ENCODE data around the gene ZNF253. TPM values are rescaled to one million over a fixed set of nuclear protein-coding genes. Genes with fewer than 3 reads are reported as not detected.

The ZNF253 gene
- total and polyA plus RNA-seq, 12 donors, result 2.4 to 13.0 (median 8.1) TPM

DNA sequence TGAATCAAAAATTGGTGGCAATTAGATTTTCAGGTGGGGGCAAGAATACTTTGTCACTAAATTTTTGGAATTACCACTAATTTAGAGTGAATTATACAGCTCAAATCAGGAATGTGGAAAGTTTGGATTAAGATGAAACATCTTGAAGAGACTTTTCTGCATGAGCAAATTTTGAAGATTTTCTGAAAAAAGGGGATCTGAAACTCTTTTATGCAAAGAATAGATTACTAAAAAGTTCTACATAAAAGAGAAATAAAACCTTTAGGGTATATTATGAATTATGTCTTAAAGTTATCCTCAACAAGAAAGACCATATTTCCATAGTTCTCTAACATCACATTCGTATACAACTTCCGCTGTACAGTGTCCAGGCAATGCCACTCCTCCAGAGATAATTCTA is 71.7 kb downstream of the ZNF253 start:
- no peak overlapping the region for H3K27ac ChIP-seq
- DNase-seq, result no peak
- intact Hi-C loops (cut with DNase I), result loop anchor here in 1 of 10 donors (10.0 kb wide), 1 partner anchor 403 kb away; the partner anchor contains the start of gene CILP2
- peaks cover 0 to 25% (median 8%) of the 10 kb centered on the region in 9 donors for H3K36me3 ChIP-seq
- H3K4me3 ChIP-seq, result no peak overlapping the region
- peaks cover 0 to 100% (median 33%) of the 10 kb centered on the region in 11 donors for H3K9me3 ChIP-seq
- no peak for ATAC-seq
- TF ChIP-seq, protein P1, sequence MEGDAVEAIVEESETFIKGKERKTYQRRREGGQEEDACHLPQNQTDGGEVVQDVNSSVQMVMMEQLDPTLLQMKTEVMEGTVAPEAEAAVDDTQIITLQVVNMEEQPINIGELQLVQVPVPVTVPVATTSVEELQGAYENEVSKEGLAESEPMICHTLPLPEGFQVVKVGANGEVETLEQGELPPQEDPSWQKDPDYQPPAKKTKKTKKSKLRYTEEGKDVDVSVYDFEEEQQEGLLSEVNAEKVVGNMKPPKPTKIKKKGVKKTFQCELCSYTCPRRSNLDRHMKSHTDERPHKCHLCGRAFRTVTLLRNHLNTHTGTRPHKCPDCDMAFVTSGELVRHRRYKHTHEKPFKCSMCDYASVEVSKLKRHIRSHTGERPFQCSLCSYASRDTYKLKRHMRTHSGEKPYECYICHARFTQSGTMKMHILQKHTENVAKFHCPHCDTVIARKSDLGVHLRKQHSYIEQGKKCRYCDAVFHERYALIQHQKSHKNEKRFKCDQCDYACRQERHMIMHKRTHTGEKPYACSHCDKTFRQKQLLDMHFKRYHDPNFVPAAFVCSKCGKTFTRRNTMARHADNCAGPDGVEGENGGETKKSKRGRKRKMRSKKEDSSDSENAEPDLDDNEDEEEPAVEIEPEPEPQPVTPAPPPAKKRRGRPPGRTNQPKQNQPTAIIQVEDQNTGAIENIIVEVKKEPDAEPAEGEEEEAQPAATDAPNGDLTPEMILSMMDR (IDR thresholded peaks at IDR 0.05), result no peak
- 96% methylated on average over 2 of the region's 2 CpGs for WGBS, 2 donors
- H3K4me1 ChIP-seq, result no peaks in the 10 kb centered on the region
- H3K27me3 ChIP-seq, result no peaks in the 10 kb centered on the region

DNA sequence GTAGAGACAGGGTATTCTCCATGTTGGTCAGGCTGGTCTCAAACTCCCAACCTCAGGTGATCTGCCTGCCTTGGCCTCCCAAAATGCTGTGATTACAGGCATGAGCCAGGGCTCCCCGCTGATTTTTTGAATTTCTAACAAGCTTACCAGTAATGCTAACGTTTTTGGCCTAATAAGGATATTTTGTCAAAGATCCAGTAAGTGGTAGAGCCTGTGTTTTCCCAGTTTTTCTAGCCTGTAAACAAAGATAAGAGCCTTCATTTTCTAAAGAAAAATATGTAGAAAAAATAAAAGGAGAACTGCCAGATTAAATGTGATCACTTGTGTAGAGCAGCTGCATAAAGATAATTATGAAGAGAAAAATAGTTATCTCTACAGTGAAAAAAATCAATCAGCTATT is 72.8 kb downstream of the ZNF253 start:
- Histone ChIP-seq H3K36me3 (peaks cover 0 to 14% (median 4%) of the 10 kb centered on the region in 9 donors), H3K27ac (no peak overlapping the region), H3K4me3 (no peak overlapping the region), H3K4me1 (no peaks in the 10 kb centered on the region), H3K27me3 (no peaks in the 10 kb centered on the region), H3K9me3 (peaks cover 0 to 99% (median 27%) of the 10 kb centered on the region in 11 donors)
- ATAC-seq (no peak), DNase-seq (no peak)
- WGBS, 2 donors, result 17 to 31% methylated on average over 2 of the region's 2 CpGs
- intact Hi-C loops (cut with DNase I), result loop anchor here in 1 of 10 donors (10.0 kb wide), 1 partner anchor 404 kb away; the partner anchor contains the start of gene CILP2
- TF ChIP-seq, protein P1 (IDR thresholded peaks at IDR 0.05), result no peak

DNA sequence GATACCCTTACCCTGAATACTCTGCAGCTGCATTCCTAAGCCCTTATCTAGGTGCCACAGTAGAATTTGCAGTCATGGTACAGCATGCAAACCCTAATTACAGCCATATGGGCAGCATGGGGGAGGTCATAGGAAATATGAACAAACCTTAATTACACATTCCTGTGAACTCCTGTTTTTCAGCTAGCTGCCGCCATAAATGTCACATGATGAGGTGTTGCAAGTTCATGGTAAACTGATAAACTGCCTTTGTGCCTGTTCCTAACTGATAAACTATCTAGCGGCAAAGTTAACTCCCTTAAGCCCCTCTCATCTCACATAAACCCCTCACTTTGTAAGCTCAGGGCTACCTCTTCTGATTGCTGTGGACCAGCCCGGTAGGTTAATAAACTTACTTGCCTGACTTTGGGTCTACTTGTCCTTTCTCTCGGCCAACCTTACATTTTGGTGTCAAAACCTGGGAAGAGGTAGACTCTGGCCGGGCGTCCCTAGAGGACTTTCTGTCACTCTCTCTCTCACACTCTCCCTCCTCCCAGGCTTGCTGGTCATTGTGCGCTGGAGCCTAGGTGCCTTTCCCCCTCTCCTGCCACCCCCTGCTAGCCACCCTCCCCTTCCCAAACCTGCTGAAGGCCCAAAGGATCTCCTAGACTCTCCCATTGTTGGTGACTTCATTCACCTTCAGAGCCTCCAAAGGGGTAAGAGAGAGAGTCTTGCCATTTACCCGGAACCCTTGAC is 78.3 kb downstream of the ZNF253 start:
- intact Hi-C loops (cut with DNase I), result no loop called here
- no peak overlapping the region for H3K4me3 ChIP-seq
- no peak for ATAC-seq

More for the DNA sequence above, 78.3 kb downstream of the ZNF253 start:
- TF ChIP-seq, protein P1 (IDR thresholded peaks at IDR 0.05), result no peak
- Histone ChIP-seq H3K27me3 (peaks cover 0 to 19% (median 7%) of the 10 kb centered on the region in 7 donors), H3K4me1 (no peaks in the 10 kb centered on the region), H3K9me3 (peaks cover 0 to 67% (median 0%) of the 10 kb centered on the region in 11 donors), H3K36me3 (no peaks in the 10 kb centered on the region), H3K27ac (no peak overlapping the region)
- 77 to 84% methylated on average over 8 of the region's 8 CpGs for WGBS, 2 donors
- no peak for DNase-seq

Other genes starting within 250 kb of the ZNF253 start
- 1 to 10 TPM in 1 of 10 donors, under 1 TPM in 2, not detected in 7; 0.25 to 1.2 (median 0.36) TPM for gene PBX4, start 247.2 kb upstream of the ZNF253 start, total RNA-seq
- under 1 TPM; 0.06 to 0.51 TPM for gene PBX4, start 247.2 kb upstream of the ZNF253 start, polyA plus RNA-seq
- gene LPAR2, start 237.7 kb upstream of the ZNF253 start, total RNA-seq, result 1 to 10 TPM in 3 of 10 donors, under 1 TPM in 6, not detected in 1; 0.25 to 1.9 (median 0.94) TPM
- gene LPAR2, start 237.7 kb upstream of the ZNF253 start, polyA plus RNA-seq, result 1 to 10 TPM in 1 of 2 donors, under 1 TPM in 1; 0.52 to 1.2 TPM
- 10 to 100 TPM in 1 of 10 donors, 1 to 10 TPM in 9; 1.4 to 11.8 (median 2.4) TPM for gene GMIP, start 222.2 kb upstream of the ZNF253 start, total RNA-seq
- 1 to 10 TPM; 1.6 to 2.5 TPM for gene GMIP, start 222.2 kb upstream of the ZNF253 start, polyA plus RNA-seq
- gene ATP13A1, start 202.2 kb upstream of the ZNF253 start, total RNA-seq, result 10 to 100 TPM; 12.3 to 28.2 (median 18.4) TPM
- 10 to 100 TPM; 23.2 to 34.5 TPM for gene ATP13A1, start 202.2 kb upstream of the ZNF253 start, polyA plus RNA-seq
- gene ZNF101, start 197.0 kb upstream of the ZNF253 start, total RNA-seq, result 1 to 10 TPM; 2.5 to 5.7 (median 3.8) TPM
- gene ZNF101, start 197.0 kb upstream of the ZNF253 start, polyA plus RNA-seq, result 1 to 10 TPM; 3.1 to 6.9 TPM
- 1 to 10 TPM; 2.8 to 6.6 (median 4.1) TPM for gene ZNF14, start 132.8 kb upstream of the ZNF253 start, total RNA-seq
- gene ZNF14, start 132.8 kb upstream of the ZNF253 start, polyA plus RNA-seq, result 1 to 10 TPM; 1.8 to 3.8 TPM
- gene ZNF506, start 44.1 kb upstream of the ZNF253 start, total RNA-seq, result 10 to 100 TPM; 11.1 to 17.0 (median 13.4) TPM
- gene ZNF506, start 44.1 kb upstream of the ZNF253 start, polyA plus RNA-seq, result 1 to 10 TPM; 3.3 to 8.6 TPM
- 1 to 10 TPM; 1.1 to 3.3 (median 1.9) TPM for gene ZNF93, start 35.1 kb downstream of the ZNF253 start, total RNA-seq
- 1 to 10 TPM; 1.1 to 2.6 TPM for gene ZNF93, start 35.1 kb downstream of the ZNF253 start, polyA plus RNA-seq
- 1 to 10 TPM; 1.9 to 8.8 (median 4.8) TPM for gene ZNF682, start 173.6 kb downstream of the ZNF253 start, total RNA-seq
- gene ZNF682, start 173.6 kb downstream of the ZNF253 start, polyA plus RNA-seq, result 10 to 100 TPM in 1 of 2 donors, 1 to 10 TPM in 1; 2.7 to 31.8 TPM
- gene ZNF90, start 212.1 kb downstream of the ZNF253 start, total RNA-seq, result 1 to 10 TPM in 1 of 10 donors, under 1 TPM in 9; 0.47 to 2.0 (median 0.75) TPM
- 1 to 10 TPM in 1 of 2 donors, under 1 TPM in 1; 0.48 to 2.4 TPM for gene ZNF90, start 212.1 kb downstream of the ZNF253 start, polyA plus RNA-seq

Measured in heart right ventricle (tissue), 16 donors.